GM12872 (cell line): ENCODE data around the gene PHF21A.

Source experiments
- TF ChIP-seq, protein P1 (sequence below): IDR thresholded peaks from 3 replicates; pipeline ENCODE4 v1.5.1; 2011; ENCODE audit warnings: low read depth, mild to moderate bottlenecking, low read length, moderate library complexity; ENCODE audit not compliant: insufficient read depth

The PHF21A gene

DNA sequence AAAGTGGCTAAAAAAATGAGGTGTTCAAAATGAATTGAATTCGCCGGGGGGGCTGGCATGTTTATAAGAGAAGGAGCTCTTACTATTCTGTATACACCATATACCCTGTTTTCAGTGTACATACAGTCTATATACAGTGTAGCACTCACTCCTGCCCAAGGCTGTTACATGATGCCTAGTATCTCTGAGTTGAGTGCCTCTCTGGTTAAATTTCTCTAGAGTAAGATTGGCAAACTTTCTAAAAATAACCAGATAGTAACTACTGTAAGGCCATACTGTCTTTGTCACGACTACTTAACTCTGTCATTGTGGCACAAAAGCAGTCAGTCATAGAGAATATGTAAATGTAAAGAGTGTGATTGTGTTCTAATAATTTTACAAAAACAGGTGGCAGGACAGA is 58.1 kb downstream of the PHF21A start:
- TF ChIP-seq, protein P1, sequence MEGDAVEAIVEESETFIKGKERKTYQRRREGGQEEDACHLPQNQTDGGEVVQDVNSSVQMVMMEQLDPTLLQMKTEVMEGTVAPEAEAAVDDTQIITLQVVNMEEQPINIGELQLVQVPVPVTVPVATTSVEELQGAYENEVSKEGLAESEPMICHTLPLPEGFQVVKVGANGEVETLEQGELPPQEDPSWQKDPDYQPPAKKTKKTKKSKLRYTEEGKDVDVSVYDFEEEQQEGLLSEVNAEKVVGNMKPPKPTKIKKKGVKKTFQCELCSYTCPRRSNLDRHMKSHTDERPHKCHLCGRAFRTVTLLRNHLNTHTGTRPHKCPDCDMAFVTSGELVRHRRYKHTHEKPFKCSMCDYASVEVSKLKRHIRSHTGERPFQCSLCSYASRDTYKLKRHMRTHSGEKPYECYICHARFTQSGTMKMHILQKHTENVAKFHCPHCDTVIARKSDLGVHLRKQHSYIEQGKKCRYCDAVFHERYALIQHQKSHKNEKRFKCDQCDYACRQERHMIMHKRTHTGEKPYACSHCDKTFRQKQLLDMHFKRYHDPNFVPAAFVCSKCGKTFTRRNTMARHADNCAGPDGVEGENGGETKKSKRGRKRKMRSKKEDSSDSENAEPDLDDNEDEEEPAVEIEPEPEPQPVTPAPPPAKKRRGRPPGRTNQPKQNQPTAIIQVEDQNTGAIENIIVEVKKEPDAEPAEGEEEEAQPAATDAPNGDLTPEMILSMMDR: no peak

DNA sequence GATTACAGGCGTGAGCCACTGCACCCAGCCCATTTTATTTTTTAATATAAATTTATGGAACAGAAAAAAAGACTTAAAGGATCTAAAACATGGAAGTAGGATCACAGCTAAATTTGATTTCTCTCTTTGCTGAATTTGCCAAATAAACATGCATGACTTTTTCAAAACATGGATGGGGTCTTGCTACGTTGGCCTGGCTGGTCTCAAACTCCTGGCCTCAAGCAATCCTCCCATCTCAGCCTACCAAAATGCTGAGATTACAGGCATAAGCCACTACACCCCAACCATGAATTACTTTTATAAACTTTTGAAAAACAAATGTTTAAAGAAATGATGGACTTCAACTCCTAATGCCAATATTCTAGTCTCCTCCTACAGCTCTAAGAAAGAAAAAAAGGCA is 61.2 kb downstream of the PHF21A start:
- TF ChIP-seq, protein P1: no peak

DNA sequence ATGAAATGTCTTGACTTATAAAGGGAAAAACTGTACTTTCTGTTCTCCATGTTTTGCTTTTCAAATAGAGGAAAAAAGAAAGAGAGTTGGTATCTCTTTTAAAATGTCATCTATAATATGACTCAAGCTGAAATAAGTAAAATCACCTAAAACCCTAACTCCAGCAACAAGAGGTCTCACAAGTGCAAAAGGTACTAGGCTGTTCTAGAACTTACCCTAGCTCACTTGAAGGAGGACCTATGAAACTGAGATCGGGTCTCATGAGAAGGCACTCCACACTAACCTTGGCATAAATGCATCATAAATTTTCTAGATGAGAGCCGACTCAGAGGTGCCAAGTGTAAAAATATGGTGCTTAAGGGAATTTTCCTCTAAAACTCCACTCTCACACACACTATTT is 63.8 kb downstream of the PHF21A start:
- TF ChIP-seq, protein P1: no peak

- TF ChIP-seq, protein P1: no peak
Observed at GRCh38 chr11:46055371-46055770, 65.9 kb downstream of the PHF21A start.

- TF ChIP-seq, protein P1: no peak
Observed at GRCh38 chr11:46051102-46051501, 70.2 kb downstream of the PHF21A start.

GRCh38 chr11:46050662-46051061 is 70.6 kb downstream of the PHF21A start:
- TF ChIP-seq, protein P1: no peak

GRCh38 chr11:46050003-46050461 is 71.2 kb downstream of the PHF21A start:
- TF ChIP-seq, protein P1: no peak
